ENCODE measurements around the gene CTIF. TPM values are rescaled to one million over a fixed set of nuclear protein-coding genes. Genes with fewer than 3 reads are reported as not detected.

CTIF gene
- total RNA-seq, 1 donor from 2014 or later: 4.2 TPM

DNA sequence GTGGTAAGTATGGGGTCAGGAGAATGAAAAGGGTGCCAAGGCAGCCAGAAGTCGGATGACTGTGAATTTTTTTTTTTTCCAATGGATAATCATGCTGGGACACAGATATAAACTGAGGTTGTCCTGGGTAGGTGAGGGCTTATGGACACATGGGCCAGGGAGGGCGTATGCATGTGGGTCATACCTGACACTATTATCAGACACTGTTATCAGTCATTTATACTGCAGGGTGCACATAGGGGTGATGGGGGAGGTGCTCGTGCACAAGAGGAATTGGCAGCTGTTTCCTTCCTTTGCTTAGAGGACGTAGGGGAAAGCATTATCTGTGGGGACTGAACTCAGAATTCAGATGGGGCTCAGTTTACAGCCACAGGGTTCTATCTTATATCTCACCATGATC, 10.1 kb downstream of the CTIF start:
- intact Hi-C loops (cut with micrococcal nuclease): no loop called here

DNA sequence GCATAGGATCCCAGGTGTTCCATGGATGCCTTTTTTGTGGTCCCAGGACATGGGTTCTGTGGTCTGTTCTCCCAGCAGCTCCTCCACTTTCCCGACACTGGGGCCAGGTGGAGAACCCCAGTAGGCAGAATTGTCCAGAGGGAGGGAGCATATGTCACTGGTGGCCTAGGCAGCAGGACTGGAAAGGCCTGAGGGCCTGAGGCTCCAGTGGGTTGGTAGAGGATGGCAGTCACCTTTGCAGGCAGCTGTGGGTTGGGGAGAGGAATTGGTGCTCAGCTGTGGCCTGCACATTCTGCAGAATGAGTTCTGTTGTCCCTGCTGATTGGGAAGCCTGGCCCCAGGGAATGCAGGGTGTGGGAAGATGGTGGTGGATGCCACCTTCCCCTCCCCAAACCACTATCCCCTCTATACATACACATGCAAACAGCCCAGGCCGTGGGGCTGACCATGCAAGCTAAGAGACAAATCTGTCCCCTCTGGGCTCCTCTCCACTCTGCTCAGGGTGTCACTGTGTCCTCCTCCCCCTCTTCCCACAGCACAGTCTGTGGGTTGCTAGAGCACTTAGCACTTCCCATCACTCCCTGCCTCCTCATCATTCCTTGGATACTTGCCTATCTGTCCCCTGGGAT, 11.4 kb downstream of the CTIF start:
- intact Hi-C loops (cut with micrococcal nuclease): no loop called here

DNA sequence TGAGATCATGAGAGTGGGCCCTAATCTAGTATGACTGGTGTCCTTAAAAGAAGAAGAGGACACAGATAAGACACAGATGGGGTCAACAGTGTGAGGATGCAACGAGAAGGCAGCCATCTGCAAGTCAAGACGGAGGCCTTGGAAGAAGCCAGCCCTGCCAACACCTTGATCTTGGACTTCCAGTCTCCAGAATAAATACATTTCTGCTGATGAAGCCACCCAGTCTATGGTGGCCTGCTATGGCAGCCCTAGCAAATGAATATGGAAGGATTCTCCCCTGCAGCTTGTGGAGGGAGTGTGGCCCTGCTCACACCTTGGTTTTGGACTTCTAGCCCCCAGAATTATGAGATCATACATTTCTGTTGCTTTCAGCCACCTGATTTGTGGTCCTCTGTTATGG, 12.3 kb downstream of the CTIF start:
- intact Hi-C loops (cut with micrococcal nuclease): no loop called here

DNA sequence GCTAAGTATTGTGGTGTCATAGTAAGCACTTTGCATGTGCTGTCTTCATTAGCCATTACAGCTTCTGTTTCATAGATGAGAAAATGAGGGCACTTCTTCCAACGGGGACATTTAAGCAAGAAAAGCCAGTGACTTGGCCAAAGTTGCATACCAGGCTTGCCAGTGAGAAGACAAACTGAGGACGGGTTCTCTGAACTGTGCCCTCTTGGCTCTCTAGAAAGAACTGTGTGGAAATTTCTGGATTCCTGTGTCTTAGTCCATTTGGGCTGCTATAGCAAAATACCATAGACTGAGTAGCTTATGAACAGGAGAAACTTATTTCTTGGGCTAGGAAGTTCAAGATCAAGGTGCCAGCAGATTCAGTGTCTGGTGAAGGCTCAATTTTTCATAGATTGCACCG, 13.3 kb downstream of the CTIF start:
- intact Hi-C loops (cut with micrococcal nuclease): no loop called here

DNA sequence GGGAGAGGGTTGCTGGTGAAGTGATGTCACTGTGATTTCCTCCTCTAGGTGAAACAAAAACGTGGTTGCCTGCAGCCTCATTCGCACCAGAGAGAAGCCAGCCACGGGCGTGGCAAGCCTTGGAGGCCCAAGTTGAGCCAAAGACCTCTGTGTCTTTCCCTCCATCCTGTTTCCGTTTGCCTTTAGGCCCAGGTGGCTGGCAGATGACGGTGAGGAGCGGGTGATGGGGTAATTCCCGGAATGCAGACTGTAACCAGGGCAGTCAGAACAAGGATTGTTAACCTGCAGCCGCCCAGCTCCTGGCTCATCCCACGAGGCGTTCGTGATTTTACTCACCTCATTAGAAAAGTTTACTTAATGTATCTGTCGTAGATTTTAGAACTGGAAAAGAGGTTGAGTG, 14.4 kb downstream of the CTIF start:
- intact Hi-C loops (cut with micrococcal nuclease): no loop called here

DNA sequence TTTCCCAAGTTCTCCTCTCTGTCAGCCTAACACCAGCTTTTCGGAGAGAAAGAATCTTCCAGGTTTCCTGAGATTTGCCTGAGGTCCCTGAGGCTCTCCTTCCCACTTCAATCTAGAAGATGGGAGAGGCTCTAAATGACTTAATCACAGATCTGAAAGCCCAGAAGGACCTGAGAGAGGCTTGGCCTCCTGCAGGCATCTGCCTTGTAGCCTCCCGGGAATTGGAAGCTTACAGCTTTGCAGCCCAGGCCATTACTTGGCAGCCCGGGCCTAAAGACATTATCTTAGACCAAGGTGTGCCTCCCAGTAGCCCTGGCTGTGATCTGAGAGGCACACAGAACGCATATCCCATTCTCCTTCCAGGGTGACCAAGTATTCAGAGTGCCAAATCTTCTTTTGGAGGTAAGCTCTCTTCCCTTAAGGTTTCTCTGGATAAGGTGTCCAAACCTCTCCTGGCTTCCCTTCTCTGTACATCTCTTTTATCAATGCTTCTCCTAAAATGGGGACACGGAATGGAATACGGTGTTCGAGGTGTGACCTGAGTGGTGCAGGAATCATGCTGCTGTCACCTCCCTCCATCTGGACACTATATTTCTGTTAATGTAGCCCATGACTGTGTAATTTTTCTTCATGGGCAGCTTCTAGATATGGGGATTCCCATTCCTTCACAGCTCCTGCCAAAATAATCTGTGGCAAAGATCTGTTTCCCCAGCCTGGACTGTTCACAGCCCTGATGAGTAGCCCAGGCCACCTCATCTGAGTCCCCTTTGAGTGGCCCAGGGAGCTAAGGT, 16.0 kb downstream of the CTIF start:
- intact Hi-C loops (cut with micrococcal nuclease): no loop called here

DNA sequence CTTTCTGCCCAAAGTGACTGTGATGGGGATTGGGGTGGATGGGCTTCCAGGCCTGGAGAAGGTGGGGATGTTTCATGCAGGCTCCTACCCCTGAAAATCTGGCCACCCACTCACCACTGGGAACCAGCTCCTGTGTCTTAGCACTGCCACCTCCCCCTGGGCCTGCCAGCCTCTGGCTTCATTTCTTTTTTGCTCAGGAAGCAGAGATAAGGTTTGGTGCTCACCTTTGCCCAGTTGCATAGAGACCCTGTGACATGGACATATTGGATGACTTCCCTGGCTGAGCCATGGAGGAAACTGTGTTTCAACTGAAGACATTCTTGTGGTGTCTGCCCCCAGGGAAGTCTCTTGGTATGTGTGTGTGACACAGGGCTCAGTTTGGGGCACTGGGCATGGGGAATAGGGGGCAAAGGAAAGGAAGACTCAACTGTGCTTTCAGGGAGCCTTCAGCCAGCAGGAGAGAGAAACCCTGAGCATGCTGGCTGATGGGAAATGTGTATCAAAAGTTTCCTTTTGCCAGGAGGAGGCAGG, 16.7 kb downstream of the CTIF start:
- intact Hi-C loops (cut with micrococcal nuclease): no loop called here

DNA sequence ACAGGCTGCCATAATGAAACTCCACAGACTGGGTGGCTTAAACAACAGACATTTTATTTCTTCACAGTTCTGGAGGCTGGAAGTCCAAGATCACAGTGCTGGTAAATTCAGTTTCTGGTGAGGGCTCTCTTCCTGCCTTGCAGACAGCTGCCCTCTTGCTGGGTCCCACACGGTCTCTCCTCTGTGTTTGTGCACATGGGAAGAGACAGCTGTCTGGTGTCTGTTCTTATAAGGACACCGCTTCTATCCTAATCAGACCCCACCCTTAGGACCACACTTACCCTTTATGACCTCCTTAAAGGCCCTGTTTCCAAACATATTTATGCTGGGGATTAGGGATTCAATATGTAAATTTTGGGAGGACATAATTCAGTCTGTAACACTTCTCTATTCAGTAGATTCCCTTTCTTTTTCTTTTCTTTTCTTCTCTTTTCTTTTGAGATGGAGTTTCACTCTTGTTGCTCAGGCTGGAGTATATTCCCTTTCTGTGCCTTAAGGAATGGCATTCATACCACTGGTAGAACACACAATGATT, 18.9 kb downstream of the CTIF start:
- intact Hi-C loops (cut with micrococcal nuclease): no loop called here

DNA sequence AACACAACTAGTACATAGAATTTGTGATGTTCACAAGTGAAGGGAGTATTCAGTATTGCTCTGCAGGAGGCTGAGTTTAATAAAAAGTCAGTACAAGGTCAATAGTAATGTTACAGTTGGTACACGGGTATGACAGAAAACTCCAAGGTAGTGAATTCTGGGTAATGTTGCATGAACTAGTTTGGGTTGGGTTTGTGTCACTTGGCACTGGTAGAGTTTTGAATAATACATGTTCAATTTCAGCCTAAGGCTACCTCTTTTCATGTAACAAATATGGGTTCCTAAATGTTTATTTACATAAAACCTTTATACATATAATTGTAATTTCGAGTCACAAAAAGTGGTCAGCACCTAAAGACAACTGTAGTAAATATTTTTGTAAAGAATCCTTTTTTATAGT, 19.4 kb downstream of the CTIF start:
- intact Hi-C loops (cut with micrococcal nuclease): no loop called here

DNA sequence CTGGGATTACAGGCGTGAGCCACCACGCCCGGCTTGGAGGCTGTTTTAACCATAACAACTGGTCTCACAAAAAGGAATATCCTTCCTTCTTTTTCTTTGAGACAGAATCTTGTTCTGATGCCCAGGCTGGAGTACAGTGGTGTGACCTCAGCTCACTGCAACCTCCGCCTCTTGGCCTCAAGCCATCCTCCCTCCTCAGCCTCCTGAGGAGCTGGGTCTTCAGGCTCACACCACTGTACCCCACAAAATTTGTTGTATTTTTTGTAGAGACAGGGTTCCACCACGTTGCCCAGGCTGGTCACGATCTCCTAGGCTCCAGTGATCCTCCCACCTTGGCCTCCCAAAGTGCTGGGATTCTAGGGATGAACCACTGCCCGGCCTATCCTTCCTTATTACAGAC, 21.7 kb downstream of the CTIF start:
- intact Hi-C loops (cut with micrococcal nuclease): no loop called here

DNA sequence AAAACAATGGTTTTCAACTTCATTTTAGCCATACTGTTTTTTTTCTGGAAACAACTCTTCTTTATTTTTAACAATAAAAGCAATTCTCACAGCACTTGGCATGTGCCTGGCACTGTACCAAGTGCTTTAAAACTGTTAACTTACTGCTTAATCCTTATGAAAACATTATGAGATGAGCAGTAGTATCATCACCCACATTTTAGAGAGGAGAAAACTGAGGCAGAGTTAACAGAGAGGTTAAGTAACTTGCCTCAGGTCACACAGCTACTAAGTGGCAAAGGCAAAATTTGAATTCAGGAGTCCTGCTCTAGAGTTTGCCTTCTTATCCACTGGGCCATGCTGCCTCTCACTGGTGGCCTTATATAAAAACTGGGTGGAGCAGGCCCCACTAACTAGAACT, 23.2 kb downstream of the CTIF start:
- intact Hi-C loops (cut with micrococcal nuclease): no loop called here

DNA sequence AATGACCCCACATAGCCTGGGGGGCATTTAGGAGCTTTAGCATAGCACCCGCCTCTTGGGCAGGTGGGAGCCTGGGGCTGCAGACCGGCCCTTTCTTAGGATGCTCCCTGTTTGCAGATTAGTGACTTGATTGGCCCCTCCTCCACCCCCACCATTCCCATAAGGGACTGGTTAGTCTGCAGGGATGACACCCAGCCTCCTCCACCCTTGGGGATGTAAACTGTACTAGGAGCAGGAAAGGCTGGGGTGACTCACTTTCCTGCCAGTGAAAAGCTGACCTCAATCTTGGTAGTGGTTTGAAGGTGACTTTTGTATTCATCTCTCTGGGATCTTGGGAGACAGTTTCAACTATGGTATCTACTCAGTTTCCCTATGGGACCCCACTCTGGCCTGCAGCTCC, 24.2 kb downstream of the CTIF start:
- intact Hi-C loops (cut with micrococcal nuclease): no loop called here

DNA sequence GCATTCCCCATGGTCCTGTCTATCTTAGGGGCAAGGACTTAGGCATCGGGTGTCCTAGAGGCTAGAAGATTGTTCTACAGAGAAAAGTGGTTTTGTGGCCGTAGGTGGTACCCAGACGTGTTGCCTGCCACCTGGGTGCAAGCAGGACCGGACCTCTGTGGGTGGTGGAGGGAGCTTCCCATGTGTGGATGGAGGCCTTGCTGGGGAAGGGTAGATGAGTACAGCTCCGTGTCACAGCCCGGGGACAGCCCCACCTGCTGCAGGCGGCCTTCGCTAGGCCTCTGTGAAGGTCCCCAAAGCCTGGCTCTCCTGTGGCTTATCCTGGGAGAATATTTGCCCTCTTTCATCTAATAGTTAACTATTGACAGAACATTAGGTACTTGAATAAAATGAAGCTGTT, 25.3 kb downstream of the CTIF start:
- intact Hi-C loops (cut with micrococcal nuclease): no loop called here

DNA sequence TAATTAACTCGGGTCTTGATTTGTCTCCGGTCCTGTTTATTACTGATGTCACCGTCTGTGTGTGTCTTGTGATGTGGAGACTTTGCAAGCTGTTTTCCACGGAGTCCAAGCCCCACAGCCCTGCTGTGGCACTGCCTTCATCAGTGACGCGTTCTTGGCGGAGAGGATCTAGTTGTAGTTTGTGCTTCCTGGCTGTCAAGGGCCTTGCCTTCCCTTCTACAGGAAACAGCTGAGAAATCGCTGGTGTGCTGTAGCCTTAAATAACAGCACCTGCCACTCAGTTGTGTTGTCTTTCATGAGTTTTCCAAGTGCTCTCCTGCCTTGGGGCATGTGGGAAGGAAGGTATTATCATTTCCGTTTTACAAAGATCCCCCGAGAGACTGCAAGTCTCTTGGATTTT, 26.3 kb downstream of the CTIF start:
- intact Hi-C loops (cut with micrococcal nuclease): no loop called here

DNA sequence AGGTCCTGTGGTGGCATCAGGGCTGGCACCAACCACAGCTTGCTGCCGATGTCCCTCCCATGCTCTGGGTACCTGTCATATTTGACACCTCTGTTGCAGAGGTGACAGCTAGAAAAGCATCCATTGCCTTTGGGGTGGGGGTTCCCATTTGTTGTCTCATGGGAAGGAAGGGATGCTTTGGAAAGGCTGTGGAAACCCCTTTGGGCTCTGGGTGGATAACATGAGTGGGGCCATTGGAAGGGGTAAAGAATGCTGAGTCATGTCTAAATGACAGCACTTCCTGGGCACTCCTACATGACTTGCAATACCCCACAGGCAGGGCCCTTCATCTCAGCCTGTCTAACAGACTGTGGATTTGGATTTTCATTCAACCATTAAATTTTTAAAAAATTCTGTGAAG, 27.8 kb downstream of the CTIF start:
- intact Hi-C loops (cut with micrococcal nuclease): no loop called here

DNA sequence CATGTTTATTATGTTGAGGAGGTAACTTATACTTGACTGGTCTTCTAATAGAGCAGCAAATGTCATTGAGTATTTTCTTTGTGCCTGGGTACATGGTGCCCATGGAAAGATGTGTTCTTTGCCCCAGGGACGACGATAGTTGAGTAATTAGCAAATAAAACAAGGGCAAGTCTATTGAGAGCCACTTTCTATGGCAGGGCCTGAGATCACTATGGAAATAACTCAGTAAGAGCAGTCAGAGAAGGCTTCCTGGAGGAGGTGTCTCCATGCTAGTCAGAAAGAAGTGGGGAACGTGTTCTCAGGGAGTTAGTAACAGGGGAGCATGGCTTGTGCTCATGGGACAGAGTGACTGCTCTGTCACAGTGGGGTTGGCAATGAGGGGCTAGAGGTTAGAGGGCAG, 28.6 kb downstream of the CTIF start:
- intact Hi-C loops (cut with micrococcal nuclease): no loop called here

DNA sequence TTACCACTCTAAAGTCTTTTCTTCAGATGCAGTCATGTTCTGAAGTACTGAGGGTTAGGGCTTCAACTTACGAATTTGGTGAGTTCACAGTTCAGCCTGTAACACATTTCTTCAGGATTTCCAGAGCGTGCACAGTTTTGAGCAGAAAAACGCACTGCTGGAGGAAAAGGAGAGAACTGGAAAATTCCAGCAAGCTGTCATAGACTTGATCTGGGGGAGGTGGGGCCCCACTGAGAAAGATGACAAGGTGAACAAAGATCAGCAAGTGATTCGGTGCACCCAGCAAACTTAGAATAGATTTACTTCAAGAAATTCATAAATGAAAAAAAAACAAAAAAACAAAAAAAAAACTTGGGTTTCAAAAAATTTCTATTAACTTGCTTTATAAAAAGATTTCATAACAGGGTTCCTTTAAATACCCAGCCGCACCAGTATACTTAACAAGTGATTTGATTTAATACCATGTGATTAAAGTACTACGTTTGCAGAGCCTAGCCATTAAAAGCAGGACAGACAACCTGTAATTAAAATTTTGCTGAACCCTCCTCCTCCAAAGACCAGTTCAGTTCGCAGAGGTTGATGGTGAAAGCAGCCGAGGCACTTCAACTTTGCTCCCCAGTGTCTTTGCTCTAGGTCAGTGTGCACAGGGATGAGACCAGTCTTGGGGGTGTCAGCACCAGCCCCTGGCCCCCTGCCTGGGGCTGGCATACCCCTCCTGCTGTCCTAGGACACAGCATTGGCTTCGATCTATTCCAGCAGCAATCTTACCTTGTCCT, 30.5 kb downstream of the CTIF start:
- intact Hi-C loops (cut with micrococcal nuclease): no loop called here

DNA sequence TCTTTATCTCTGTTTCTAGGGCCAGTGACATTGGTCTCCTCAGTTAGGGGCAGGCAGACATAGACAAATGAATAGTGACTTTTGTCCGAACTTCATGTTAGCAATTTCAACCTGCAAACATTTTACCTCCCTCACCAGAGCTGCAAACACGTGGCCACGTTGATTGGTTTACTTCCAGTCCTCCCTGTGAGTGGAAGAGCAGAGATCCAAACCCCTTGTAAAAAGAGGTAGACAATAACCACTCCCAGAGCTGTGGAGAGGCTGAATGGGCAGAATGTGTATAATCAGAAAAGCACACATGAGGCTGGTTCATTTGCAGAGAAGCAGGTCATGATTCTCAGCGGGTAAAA, 31.1 kb downstream of the CTIF start:
- intact Hi-C loops (cut with micrococcal nuclease): no loop called here

DNA sequence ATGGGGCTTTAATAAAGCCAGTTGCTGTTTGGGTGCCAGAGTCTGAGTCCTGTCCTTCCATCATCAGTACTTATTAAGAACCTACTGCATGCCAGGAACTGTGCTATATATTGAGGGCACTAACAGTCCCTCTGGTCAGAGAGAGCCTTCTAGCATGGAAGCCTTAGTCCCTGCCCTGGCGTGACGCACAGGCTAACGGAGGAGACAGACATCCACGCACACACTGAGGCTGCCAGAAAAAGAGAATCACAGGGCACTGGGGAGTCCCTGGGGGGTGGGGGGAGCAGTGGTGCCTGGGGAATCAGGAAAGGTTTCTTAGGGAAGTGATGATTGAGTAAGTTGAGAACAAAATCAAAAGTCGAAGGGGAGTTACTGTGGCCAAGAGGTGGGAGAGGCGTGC, 31.5 kb downstream of the CTIF start:
- intact Hi-C loops (cut with micrococcal nuclease): no loop called here

DNA sequence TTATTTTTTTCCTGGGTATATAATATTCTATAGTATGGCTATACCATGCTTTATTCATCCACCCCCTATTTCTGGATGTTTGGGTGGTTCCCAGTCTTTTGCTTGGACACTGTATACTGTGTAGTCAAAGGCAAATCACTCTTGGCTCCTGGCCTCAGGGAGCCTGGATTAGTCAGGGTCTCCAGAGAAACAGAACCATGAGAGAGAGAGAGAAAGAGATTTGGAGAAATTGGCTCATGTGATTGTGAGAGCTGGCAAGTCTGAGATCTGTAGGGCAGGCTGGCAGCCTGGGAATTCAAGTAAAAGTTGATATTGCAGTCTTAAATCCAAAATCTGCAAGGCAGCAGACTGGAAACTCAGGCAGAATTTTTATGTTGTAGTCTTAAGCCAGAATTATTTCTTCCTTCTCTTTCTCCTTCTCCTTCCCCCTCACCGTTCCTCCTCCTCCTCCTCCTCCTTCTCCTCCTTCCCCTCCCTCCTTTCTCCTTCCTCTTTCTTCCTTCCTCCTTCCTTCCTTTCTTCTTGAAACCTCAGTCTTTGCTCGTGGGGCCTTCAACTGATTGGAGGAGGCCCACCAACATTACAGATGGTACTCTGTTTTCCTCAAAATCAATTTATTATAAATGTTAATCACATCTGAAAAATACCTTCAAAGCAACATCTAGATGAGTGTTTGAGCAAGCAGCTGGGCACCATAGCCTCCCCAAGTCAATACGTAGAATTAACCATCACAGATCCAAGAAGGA, 33.0 kb downstream of the CTIF start:
- intact Hi-C loops (cut with micrococcal nuclease): no loop called here

DNA sequence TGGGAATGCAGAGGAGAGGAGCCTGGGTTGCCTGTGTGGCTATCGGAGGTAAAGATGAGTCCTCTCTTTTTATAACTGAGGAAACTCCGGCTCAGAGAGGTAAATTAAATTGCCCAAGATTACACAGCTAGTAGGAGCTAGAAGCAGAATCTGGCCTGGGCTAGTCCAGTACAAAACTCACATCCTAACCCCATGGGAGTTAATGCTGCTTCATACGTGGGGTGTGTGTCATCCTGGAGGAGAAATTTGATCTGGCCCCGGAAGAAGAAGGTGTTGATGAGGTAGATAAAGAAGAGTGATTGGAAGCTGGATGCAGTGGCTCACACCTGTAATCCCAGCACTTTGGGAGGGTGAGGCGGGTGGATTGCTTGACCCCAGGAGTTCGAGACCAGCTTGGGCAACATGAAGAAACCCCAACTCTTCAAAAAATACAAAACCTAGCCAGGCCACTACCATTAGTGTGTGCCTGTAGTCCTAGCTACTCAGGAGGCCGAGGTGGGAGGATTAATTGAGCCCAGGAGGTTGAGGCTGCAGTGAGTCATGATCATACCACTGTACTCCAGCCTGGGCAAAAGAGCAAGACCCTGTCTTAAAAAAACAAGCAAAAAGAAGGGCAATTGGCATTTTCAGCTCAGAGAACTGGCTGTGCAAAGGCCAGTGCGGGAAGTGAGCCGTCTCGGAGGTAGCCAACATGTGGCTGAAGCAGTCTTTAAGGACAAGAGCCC, 33.7 kb downstream of the CTIF start:
- intact Hi-C loops (cut with micrococcal nuclease): no loop called here
